Upper lobe of left lung (tissue), 4 donors: Measurements from ENCODE around the gene CHAF1A.
A peak's percentile ranks its signal among the peaks of the same experiment; 100 is the strongest.

Experiments used
- CTCF ChIP-seq, 6 experiments: fragments of 450-650 bp in 4 of 6; fragments of 200-600 bp in 2 of 6; sonication (generic) in 2 of 6; IDR thresholded peaks; one replicate each; pipeline ENCODE4 v1.5.1; 2016 to 2019; ENCODE audit warnings: antibody characterized with exemption in 6 of 6
- POLR2AphosphoS5 ChIP-seq, 2 donors: sonication (generic); formaldehyde crosslinking; IDR thresholded peaks; one replicate each; pipeline ENCODE4 v1.5.1; 2017; ENCODE audit warnings: antibody characterized with exemption in 2 of 2

- TF ChIP-seq CTCF (IDR thresholded peaks at IDR 0.05) (peak in 4 of 6 experiments; percentile 16 to 59 (median 42)), POLR2AphosphoS5 (IDR thresholded peaks at IDR 0.05) (peak; percentile 31 to 83)
Observed at GRCh38 chr19:4374498-4375163, 27.8 kb upstream of the CHAF1A start.
